GM21381 (cell line): ENCODE results near the gene ADGRV1.
A peak's percentile ranks its signal among the peaks of the same experiment; 100 is the strongest.

ENCODE experiments used
- ATAC-seq: cut with Tn5 transposase; IDR thresholded peaks from one replicate; pipeline ENCODE4 v1.9.1; 2021; ENCODE audit warnings: mild to moderate bottlenecking, moderate library complexity; ENCODE audit not compliant: unreplicated experiment

The ADGRV1 gene

GRCh38 chr5:91146905-91147600 is 588.5 kb downstream of the ADGRV1 start:
- ATAC-seq, result no peak

DNA sequence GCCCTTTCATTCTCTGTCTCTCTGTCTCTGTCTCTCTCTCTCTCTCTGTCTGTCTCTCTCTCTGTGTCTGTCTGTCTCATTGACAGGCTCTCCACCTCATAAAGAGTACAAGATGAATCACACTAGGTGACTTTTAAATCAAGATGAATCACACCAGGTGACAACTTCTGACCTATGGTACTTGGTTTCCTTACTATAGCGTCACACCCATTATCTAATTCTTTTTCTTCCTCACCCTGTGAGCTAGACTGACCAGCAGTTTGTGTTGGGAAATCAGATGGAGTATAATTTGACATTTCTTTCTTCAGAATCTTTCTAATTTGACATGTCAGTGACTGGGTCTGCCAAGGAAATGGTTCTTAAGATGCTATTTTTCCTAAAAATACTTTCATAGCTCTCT is 591.6 kb downstream of the ADGRV1 start:
- no peak for ATAC-seq

DNA sequence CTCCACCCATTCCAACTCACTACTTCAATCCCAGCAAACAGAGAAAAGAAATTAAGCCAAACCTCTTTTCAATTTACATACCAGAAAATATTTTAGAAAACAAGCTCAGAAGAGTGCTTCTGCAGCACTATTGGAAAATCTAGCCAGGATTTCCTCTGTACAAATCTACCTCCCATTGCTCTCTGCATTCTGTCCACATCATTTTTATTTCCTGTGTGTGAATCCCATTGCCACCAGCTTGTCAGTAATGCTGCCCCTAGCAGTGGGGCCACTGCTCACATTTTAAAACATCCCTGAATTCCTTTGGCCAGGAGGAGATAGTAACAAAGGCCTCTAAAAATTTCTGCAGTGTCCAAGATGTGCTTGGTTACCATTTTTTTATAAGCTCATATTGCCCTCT is 592.0 kb downstream of the ADGRV1 start:
- ATAC-seq, result no peak

DNA sequence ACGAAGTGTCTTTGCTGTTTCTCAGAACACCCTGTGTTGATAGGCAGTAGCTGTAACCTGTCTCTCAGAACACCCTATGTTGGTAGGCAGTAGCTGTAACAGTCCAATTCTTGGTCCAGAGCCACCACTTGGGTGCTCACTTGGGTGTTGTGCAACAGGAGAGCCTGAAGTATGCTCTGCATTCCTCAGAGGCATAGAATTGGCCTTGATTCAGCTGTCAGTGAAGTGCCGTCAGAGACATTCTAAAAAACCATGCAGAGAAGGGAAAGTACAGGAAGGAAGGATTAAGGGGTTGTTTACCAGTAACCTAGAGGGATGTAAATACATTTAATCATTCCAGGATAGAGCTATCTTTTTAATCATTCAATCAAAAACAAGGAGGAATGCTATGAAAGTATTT is 593.4 kb downstream of the ADGRV1 start:
- no peak for ATAC-seq

- no peak for ATAC-seq
Measured at GRCh38 chr5:91154338-91154737, 595.7 kb downstream of the ADGRV1 start.

- no peak for ATAC-seq
Measured at GRCh38 chr5:91155274-91155673, 596.7 kb downstream of the ADGRV1 start.

DNA sequence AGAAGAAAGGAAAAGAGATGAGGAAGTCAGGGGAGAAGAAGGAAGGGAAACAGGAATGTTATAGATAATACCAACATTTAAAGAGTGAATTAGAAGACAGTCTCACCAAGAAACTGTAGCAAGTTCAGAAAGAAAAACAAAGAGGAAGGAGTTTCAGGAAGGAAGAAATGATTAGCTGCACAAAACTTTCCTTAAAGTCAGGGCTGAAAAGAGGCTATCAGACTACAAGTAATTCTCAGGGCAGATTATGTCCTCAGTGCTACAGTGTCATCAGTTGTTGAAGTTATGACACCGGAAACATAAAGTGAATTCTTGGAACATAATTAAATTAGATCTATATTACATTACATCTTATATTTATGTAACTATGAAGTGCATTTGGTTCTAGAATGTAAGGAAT is 597.6 kb downstream of the ADGRV1 start:
- ATAC-seq, result no peak

GRCh38 chr5:91158011-91158410 is 599.4 kb downstream of the ADGRV1 start:
- ATAC-seq, result no peak

DNA sequence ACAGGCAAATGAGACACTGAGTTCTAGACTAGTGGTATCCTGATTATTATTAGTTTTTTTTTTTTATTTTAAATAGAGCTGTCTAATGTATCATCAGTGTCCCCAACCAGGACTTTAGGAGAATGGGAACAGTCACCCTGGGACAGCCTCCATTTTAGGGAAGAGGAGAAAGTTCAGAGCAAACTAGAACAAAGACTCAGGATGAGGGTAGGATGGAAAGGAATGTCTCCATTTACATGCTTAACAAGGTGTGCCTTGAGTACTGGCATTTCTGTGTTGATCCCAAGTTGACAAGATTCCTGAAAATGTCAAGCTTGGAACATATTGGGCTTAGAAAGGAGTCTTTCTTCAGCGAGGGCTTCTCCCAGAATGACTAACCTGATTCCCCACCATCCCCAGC is 601.0 kb downstream of the ADGRV1 start:
- ATAC-seq, result no peak

- no peak for ATAC-seq
Measured at GRCh38 chr5:91160714-91161285, 602.2 kb downstream of the ADGRV1 start.

DNA sequence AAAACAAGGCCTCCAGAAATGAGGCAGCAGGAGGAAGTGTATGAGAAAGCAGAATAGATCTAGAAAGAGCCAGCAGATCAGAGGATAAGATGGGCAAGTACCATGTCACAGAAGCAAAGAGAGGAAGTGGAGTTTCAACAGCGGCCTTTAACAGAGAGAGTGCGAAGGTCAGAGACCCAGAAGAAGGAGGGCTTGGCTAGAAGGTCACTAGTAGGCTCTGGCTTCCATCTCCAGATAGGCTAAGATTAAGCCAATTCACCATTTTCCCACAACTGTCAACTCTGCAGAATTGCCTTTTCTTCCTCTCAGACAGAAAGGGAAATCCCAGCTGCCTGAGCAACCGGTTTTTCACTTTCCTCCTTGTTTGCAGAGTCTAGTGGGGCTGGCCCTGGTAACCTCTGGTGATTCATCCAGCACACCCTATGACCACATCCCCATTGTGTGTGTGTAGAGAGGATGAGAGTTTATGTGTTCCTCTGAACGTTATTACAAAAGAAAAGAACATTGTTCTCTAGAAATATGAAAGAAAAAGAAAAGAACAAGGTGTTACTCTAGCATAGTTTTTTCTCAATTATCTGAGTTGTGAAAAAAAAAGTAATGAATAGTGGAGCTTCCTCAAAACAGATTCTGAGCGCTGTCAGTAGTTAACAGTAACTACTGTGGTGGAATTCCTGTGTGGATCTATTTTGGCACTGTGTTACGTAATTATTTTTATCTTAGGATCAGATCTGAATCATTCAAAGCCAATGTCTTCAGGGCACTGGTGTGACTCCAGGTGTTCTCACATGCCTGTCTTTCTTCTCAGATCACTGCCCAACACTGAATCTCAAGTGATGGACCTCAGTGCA is 604.2 kb downstream of the ADGRV1 start:
- peak; percentile 98 for ATAC-seq

- no peak for ATAC-seq
Measured at GRCh38 chr5:91164424-91164823, 605.8 kb downstream of the ADGRV1 start.

DNA sequence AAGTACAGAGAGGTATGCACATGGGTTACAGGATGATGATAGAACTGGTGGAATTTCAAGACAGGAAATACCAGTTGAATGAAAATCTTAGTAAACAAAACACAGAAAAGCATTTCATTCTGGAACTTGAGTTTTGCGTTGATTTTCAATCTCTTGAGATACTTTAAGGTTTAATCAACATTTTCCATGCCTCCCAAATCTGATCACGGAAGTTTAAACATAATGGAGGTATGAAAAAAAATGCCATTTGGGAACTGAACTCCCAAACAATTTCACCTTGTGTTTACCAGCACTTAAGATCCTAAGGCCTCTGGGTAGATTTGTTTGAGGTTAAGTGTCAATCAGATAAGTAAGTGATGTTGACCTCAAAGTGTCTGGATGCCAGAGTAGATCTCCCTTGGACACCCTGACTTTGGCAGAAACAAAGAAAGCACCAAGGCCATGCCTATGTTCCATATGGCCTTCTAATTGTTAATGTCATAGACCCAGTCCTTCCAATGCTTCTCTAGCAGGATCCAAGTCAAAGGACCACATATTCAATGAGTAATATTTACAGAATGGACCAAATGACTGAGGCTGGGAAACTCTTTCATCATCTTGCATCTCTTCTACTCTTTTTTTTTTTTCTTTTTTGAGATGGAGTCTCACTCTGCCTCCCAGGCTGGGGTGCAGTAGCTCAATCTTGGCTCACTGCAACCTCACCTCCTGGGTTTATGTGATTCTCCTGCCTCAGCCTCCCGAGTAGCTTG is 607.6 kb downstream of the ADGRV1 start:
- no peak for ATAC-seq

DNA sequence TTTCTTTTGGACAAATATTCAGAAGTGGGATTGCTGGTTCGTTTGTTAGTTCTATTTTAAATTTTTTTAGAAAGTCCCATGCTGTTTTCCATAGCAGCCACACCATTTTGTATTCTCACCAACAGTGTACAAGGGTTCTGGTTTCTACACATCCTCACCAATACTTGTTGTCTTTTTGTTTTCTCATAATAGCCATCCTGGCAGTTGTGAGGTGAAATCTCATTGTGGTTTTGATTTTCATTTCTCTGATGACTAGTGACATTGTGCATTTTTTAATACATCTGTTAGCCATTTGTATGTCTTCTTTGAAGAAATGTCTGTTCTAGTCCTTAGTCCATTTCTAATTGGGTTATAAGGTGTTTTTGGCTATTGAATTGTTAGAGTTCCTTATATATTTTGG is 610.3 kb downstream of the ADGRV1 start:
- no peak for ATAC-seq

- no peak for ATAC-seq
Measured at GRCh38 chr5:91170266-91170665, 611.7 kb downstream of the ADGRV1 start.

DNA sequence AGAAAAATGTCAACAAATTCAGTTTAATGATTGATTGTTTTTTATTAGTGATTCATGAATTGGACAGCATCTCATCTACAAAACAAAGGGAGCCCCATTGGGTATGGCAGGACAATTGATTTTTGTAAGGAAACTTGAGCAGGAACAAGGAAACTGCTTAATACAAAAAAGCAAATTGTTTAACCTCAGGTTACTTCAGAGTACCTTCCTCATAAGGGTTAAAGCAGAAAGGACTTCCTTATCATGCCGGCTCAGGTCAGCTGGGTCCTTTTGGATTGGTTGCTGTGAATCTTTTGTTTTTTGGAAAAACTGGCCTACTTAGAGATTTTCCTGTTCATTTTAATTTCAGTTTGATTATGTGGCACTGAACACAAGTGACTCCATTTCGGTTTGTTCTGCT is 612.7 kb downstream of the ADGRV1 start:
- no peak for ATAC-seq

- no peak for ATAC-seq
Measured at GRCh38 chr5:91174396-91174795, 615.8 kb downstream of the ADGRV1 start.

DNA sequence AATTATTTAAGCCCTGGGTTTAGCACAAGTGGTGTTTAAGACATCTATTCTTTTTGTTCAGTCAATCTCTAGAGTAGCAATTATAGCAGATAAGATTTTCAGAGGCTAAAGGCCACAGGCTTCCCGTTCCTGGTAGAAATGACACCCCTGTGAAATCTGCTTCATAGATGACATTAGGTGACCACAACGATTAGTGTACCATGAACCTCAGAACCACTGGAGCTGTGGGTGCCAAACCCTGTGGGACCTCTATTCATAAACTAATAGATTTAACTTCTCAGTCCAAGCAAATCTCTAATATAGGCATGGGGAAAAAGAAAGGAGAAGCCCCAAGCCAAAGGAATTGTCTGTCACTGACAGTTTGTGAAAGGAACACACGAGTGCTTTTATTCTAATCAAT is 617.1 kb downstream of the ADGRV1 start:
- no peak for ATAC-seq

DNA sequence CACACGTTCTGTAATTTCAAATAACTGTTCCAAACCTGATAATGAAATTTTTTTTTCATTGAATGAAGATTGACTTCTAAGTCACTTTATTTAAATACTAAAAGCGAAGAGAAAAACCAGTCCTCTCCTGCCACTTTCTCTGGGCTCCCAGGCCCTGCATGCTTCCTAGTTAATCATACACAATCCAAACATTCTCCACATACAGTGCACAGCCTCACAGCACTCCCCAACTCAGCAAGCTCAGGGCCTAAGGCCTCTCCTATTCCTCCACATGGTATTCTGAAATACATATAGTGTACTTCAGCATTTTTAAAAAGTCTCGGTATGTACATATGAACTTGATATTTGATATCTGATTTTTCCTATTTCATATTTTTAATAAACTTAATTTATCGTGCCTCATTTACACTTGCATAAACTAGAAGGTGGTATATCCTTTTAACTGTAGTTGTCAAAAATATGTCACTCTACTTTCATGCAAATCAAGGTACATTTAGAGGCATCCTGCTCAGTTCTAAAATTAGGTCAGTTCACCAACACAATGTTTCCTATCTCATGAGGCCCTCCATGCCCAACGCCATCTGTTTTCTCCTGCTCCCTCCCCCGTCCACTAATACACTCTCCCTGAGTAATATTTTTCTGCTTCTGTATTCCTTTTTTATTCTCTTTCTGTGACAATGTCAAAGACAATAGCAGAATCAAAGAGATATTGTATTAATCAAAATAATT is 617.9 kb downstream of the ADGRV1 start:
- ATAC-seq, result no peak

GRCh38 chr5:91177085-91177484 is 618.5 kb downstream of the ADGRV1 start:
- no peak for ATAC-seq

- no peak for ATAC-seq
Measured at GRCh38 chr5:91177639-91178038, 619.0 kb downstream of the ADGRV1 start.
